RPMI7951 (cell line): ENCODE results near the gene ANAPC2. TPM values are rescaled to one million over a fixed set of nuclear protein-coding genes. Genes with fewer than 3 reads are reported as not detected.
A peak's percentile ranks its signal among the peaks of the same experiment; 100 is the strongest.

Experiments
- DNase-seq: peaks from one replicate; pipeline ENCODE4 v3.0.0-alpha.2; 2012; ENCODE audit warnings: low read depth
- total RNA-seq: library from RNA; depleted of rRNA; stranded (reverse); fragments of >200 nt; shearing (Covaris generic); gene quantifications from 2 replicates; pipeline ENCODE4 v1.2.3, GENCODE V29; 2014

The ANAPC2 gene
- total RNA-seq, 1 experiment from 2014 or later: 8.1 TPM

- DNase-seq: no peak
Observed at GRCh38 chr9:137163805-137164204, 24.6 kb downstream of the ANAPC2 start.

- peak; percentile 31 for DNase-seq
Observed at GRCh38 chr9:137163365-137163715, 25.0 kb downstream of the ANAPC2 start.

- DNase-seq: no peak
Observed at GRCh38 chr9:137162505-137163364, 25.6 kb downstream of the ANAPC2 start.

- no peak for DNase-seq
Observed at GRCh38 chr9:137161558-137162486, 26.5 kb downstream of the ANAPC2 start.

GRCh38 chr9:137160716-137161557 is 27.4 kb downstream of the ANAPC2 start:
- DNase-seq: no peak

- DNase-seq: no peak
Observed at GRCh38 chr9:137160054-137160425, 28.3 kb downstream of the ANAPC2 start.

GRCh38 chr9:137159105-137160053 is 29.0 kb downstream of the ANAPC2 start:
- DNase-seq: no peak

- DNase-seq: no peak
Observed at GRCh38 chr9:137158625-137159024, 29.7 kb downstream of the ANAPC2 start.

- peak; percentile 23 for DNase-seq
Observed at GRCh38 chr9:137157618-137158415, 30.5 kb downstream of the ANAPC2 start.

- peak; percentile 26 for DNase-seq
Observed at GRCh38 chr9:137156567-137157375, 31.6 kb downstream of the ANAPC2 start.

- no peak for DNase-seq
Observed at GRCh38 chr9:137152844-137153405, 35.4 kb downstream of the ANAPC2 start.

GRCh38 chr9:137150617-137151457 is 37.5 kb downstream of the ANAPC2 start:
- DNase-seq: peak; percentile 78

- no peak for DNase-seq
Observed at GRCh38 chr9:137149942-137150616, 38.3 kb downstream of the ANAPC2 start.

- no peak for DNase-seq
Observed at GRCh38 chr9:137149363-137149762, 39.0 kb downstream of the ANAPC2 start.

GRCh38 chr9:137148661-137149060 is 39.7 kb downstream of the ANAPC2 start:
- no peak for DNase-seq

GRCh38 chr9:137148242-137148641 is 40.1 kb downstream of the ANAPC2 start:
- DNase-seq: no peak

- no peak for DNase-seq
Observed at GRCh38 chr9:137147793-137148160, 40.6 kb downstream of the ANAPC2 start.
